SH-SY5Y (cell line): ENCODE results near the gene UNKL.

ENCODE experiments used
- GATA2 ChIP-seq: IDR thresholded peaks from 2 replicates; pipeline ENCODE4 v1.6.1; 2011; ENCODE audit warnings: mild to moderate bottlenecking, low read depth, low read length
- GATA3 ChIP-seq: IDR thresholded peaks from 2 replicates; pipeline ENCODE4 v1.6.1; 2011; ENCODE audit warnings: low read depth, mild to moderate bottlenecking, low read length, moderate library complexity

GRCh38 chr16:1420111-1420539 is 5.6 kb upstream of the UNKL start:
- no peak for TF ChIP-seq GATA3
- TF ChIP-seq GATA2: no peak
